B cell (primary cell): Measurements from ENCODE around the gene PHAX.

Experiments
- CTCF ChIP-seq: fragments of 200-600 bp; IDR thresholded peaks from one replicate; pipeline ENCODE4 v1.8.0; 2022; ENCODE audit warnings: antibody characterized with exemption, mild to moderate bottlenecking
- EZH2 ChIP-seq: IDR thresholded peaks from 2 replicates; pipeline ENCODE4 v1.6.1; 2012; ENCODE audit warnings: borderline replicate concordance, low read depth, mild to moderate bottlenecking, moderate library complexity, low read length; ENCODE audit not compliant: insufficient read depth, poor library complexity, severe bottlenecking

- TF ChIP-seq CTCF (no peak), EZH2 (no peak)
Observed at GRCh38 chr5:126636956-126637355, 36.2 kb downstream of the PHAX start.
